Fibroblast of skin of scalp (primary cell): ENCODE measurements around the gene INVS.
"Not testable (repeated sequence)": the region's sequence is repeated elsewhere in the genome, so short reads cannot be mapped to it uniquely, and the experiment has no call there.

Experiments used
- DNase-seq: peaks from one replicate; pipeline ENCODE4 v3.0.0-alpha.2; 2013

The INVS gene

GRCh38 chr9:100125236-100125635 is 26.2 kb downstream of the INVS start:
- no peak for DNase-seq

- no peak for DNase-seq
These were observed 26.9 kb downstream of the INVS start for GRCh38 chr9:100125910-100126309.

GRCh38 chr9:100126423-100126822 is 27.4 kb downstream of the INVS start:
- DNase-seq, result no peak

- peak; percentile 9 for DNase-seq
These were observed 30.7 kb downstream of the INVS start for GRCh38 chr9:100129772-100130171.

- DNase-seq, result no peak
These were observed 32.2 kb downstream of the INVS start for GRCh38 chr9:100131216-100131615.

GRCh38 chr9:100131875-100132430 is 32.9 kb downstream of the INVS start:
- no peak for DNase-seq

GRCh38 chr9:100134731-100135130 is 35.7 kb downstream of the INVS start:
- DNase-seq, result no peak

GRCh38 chr9:100136799-100137198 is 37.8 kb downstream of the INVS start:
- not testable (repeated sequence) for DNase-seq

- DNase-seq, result not testable (repeated sequence)
These were observed 41.3 kb downstream of the INVS start for GRCh38 chr9:100140303-100140702.

GRCh38 chr9:100141862-100142261 is 42.8 kb downstream of the INVS start:
- DNase-seq, result not testable (repeated sequence)

- not testable (repeated sequence) for DNase-seq
These were observed 46.3 kb downstream of the INVS start for GRCh38 chr9:100145167-100145934.

GRCh38 chr9:100145976-100146375 is 46.9 kb downstream of the INVS start:
- DNase-seq, result not testable (repeated sequence)

- DNase-seq, result peak; percentile 57
These were observed 51.2 kb downstream of the INVS start for GRCh38 chr9:100150214-100150613.

- DNase-seq, result peak; percentile 3
These were observed 61.0 kb downstream of the INVS start for GRCh38 chr9:100160021-100160420.

GRCh38 chr9:100167176-100167575 is 68.1 kb downstream of the INVS start:
- DNase-seq, result no peak

GRCh38 chr9:100167915-100168654 is 69.0 kb downstream of the INVS start:
- no peak for DNase-seq

GRCh38 chr9:100170085-100170484 is 71.0 kb downstream of the INVS start:
- DNase-seq, result no peak

GRCh38 chr9:100170556-100170955 is 71.5 kb downstream of the INVS start:
- DNase-seq, result no peak

GRCh38 chr9:100186356-100186755 is 87.3 kb downstream of the INVS start:
- DNase-seq, result no peak

GRCh38 chr9:100190339-100190738 is 91.3 kb downstream of the INVS start:
- DNase-seq, result no peak

GRCh38 chr9:100191264-100191663 is 92.2 kb downstream of the INVS start:
- no peak for DNase-seq

GRCh38 chr9:100193078-100193477 is 94.0 kb downstream of the INVS start:
- no peak for DNase-seq

- no peak for DNase-seq
These were observed 97.2 kb downstream of the INVS start for GRCh38 chr9:100196215-100196614.

- no peak for DNase-seq
These were observed 97.8 kb downstream of the INVS start for GRCh38 chr9:100196828-100197227.
